Psoas muscle (tissue), 8 donors: ENCODE data around the gene PRTG. TPM values are rescaled to one million over a fixed set of nuclear protein-coding genes. Genes with fewer than 3 reads are reported as not detected.

ENCODE experiments used
- ATAC-seq, 4 donors: fragments of 200-7000 bp; cut with Tn5 transposase; one replicate each; pipeline ENCODE4 v1.9.1; 2020; ENCODE audit warnings: moderate library complexity in 3 of 4, mild to moderate bottlenecking in 2 of 4
- DNase-seq, 2 donors: peaks; one replicate each; pipeline ENCODE4 v3.0.0-alpha.2; 2020
- H3K27ac ChIP-seq: fragments of 200-600 bp; one replicate; pipeline ENCODE4 v1.8.0; 2022
- H3K27me3 ChIP-seq, 3 donors: fragments of 200-600 bp in 1 of 3; one replicate each; pipeline versions ENCODE4 v1.6.1 to v1.8.0; 2013 to 2022; ENCODE audit warnings: low read length in 2 of 3, mild to moderate bottlenecking in 2 of 3, moderate library complexity in 1 of 3; ENCODE audit not compliant: insufficient read depth in 3 of 3
- H3K36me3 ChIP-seq, 2 donors: fragments of 200-600 bp in 1 of 2; one replicate each; pipeline versions ENCODE4 v1.6.1 to v1.8.0; 2013 to 2022; ENCODE audit warnings: low read depth in 1 of 2, mild to moderate bottlenecking in 1 of 2, moderate library complexity in 1 of 2; ENCODE audit not compliant: insufficient read depth in 1 of 2
- H3K4me1 ChIP-seq: fragments of 200-600 bp; one replicate; pipeline ENCODE4 v1.8.0; 2022
- H3K4me3 ChIP-seq: fragments of 200-600 bp; one replicate; pipeline ENCODE4 v1.8.0; 2022; ENCODE audit warnings: mild to moderate bottlenecking
- H3K9me3 ChIP-seq: fragments of 200-600 bp; one replicate; pipeline ENCODE4 v1.8.0; 2022
- CTCF ChIP-seq: fragments of 200-600 bp; IDR thresholded peaks from one replicate; pipeline ENCODE4 v1.8.0; 2022; ENCODE audit warnings: antibody characterized with exemption
- WGBS, 3 donors: extraction: QIAGEN DNeasy Blood & Tissue Kit; methylation state at CpG; one replicate each; pipeline versions ENCODE4 v1.1.6 to v1.1.7; 2013; 5-methylcytosine and 5-hydroxymethylcytosine counted together
- intact Hi-C, 2 donors: fragments of 100-400 bp; cut with DNase I; formaldehyde crosslinking; loops; one replicate each; pipeline versions ENCODE4 v1.11.0 to v1.14.2; 2022
- polyA plus RNA-seq, 3 donors: library from polyadenylated mRNA; stranded (reverse); fragments of 200-250 nt; gene quantifications; one replicate each; pipeline ENCODE4 v1.2.3, GENCODE V29; 2013
- total RNA-seq, 4 donors: library from RNA; stranded (reverse); fragmentation: NEBNext Ultra II Directional in 2 of 4; extraction: Animal tissue kit (Norgen Biotek cat#: 25700) in 2 of 4; gene quantifications; one replicate each; pipeline versions ENCODE4 v1.2.1 to v1.2.4, GENCODE V29; 2021 to 2023
- donor health status: healthy with polysubstance abuse.
- donor health status: DM: no; HTN: no; CAD: no; lungs with moderate emphysema.
- donor health status: Bipolar disorder and iron deficiency.
- donor health status: healthy.
- donor health status: DM: yes; HTN: yes; CAD: no.
- donor health status: DM: no; HTN: no; CAD: no.
- donor health status: DM: no; HTN: no; CAD: no.
- donor health status: DM: yes; HTN: yes; CAD: no.

The PRTG gene
- total and polyA plus RNA-seq, 7 donors = 0.15 to 1.1 (median 0.46) TPM

GRCh38 chr15:55708720-55709119, 34.2 kb downstream of the PRTG start:
- Histone ChIP-seq H3K4me1 (no peaks in the 10 kb centered on the region), H3K27me3 (no peaks in the 10 kb centered on the region), H3K27ac (no peak overlapping the region), H3K4me3 (no peak overlapping the region), H3K9me3 (no peaks in the 10 kb centered on the region), H3K36me3 (no peaks in the 10 kb centered on the region)
- ATAC-seq = no peak
- intact Hi-C loops = no loop called here
- no peak for TF ChIP-seq CTCF
- WGBS, 3 donors = 91 to 92% (median 92%) methylated on average over 8 of the region's 8 CpGs
- DNase-seq = no peak

GRCh38 chr15:55707951-55708350, 35.0 kb downstream of the PRTG start:
- no peak for TF ChIP-seq CTCF
- no peaks in the 10 kb centered on the region for H3K36me3 ChIP-seq
- H3K27me3 ChIP-seq = peaks cover 0 to 2% (median 0%) of the 10 kb centered on the region in 3 donors
- no peak overlapping the region for H3K27ac ChIP-seq
- no peaks in the 10 kb centered on the region for H3K9me3 ChIP-seq
- no peak overlapping the region for H3K4me3 ChIP-seq
- intact Hi-C loops = no loop called here
- H3K4me1 ChIP-seq = no peaks in the 10 kb centered on the region
- ATAC-seq = no peak
- 77 to 84% (median 83%) methylated on average over 4 of the region's 4 CpGs for WGBS, 3 donors
- no peak for DNase-seq

- ATAC-seq = no peak
These were observed 35.4 kb downstream of the PRTG start for GRCh38 chr15:55707518-55707917.

GRCh38 chr15:55703873-55704301, 39.1 kb downstream of the PRTG start:
- no peaks in the 10 kb centered on the region for H3K36me3 ChIP-seq
- no peaks in the 10 kb centered on the region for H3K4me1 ChIP-seq
- ATAC-seq (no peak), DNase-seq (no peak)
- 38 to 45% (median 41%) methylated on average over 2 of the region's 2 CpGs for WGBS, 3 donors
- H3K27ac ChIP-seq = no peak overlapping the region
- H3K4me3 ChIP-seq = no peak overlapping the region
- intact Hi-C loops = no loop called here
- no peak for TF ChIP-seq CTCF
- no peaks in the 10 kb centered on the region for H3K9me3 ChIP-seq
- H3K27me3 ChIP-seq = peaks cover 0 to 2% (median 0%) of the 10 kb centered on the region in 3 donors

More at GRCh38 chr15:55707518-55707917, 35.4 kb downstream of the PRTG start:
- no peaks in the 10 kb centered on the region for H3K36me3 ChIP-seq
- no peaks in the 10 kb centered on the region for H3K4me1 ChIP-seq
- H3K27me3 ChIP-seq = peaks cover 0 to 2% (median 0%) of the 10 kb centered on the region in 3 donors
- no peak for TF ChIP-seq CTCF
- intact Hi-C loops = no loop called here
- H3K27ac ChIP-seq = no peak overlapping the region
- no peak overlapping the region for H3K4me3 ChIP-seq
- DNase-seq = no peak
- 60 to 74% (median 66%) methylated on average over 3 of the region's 3 CpGs for WGBS, 3 donors
- no peaks in the 10 kb centered on the region for H3K9me3 ChIP-seq

GRCh38 chr15:55700876-55701275, 42.1 kb downstream of the PRTG start:
- no peak for DNase-seq
- Histone ChIP-seq H3K4me1 (no peaks in the 10 kb centered on the region), H3K36me3 (no peaks in the 10 kb centered on the region), H3K9me3 (no peaks in the 10 kb centered on the region), H3K27me3 (peaks cover 0 to 2% (median 0%) of the 10 kb centered on the region in 3 donors), H3K27ac (no peak overlapping the region), H3K4me3 (no peak overlapping the region)
- WGBS, 3 donors = 91 to 95% (median 94%) methylated on average over 6 of the region's 6 CpGs
- intact Hi-C loops = no loop called here
- no peak for TF ChIP-seq CTCF
- no peak for ATAC-seq
